Osteoblast (primary cell): ENCODE measurements around the gene ALCAM. TPM values are rescaled to one million over a fixed set of nuclear protein-coding genes. Genes with fewer than 3 reads are reported as not detected.

Experiments
- DNase-seq: peaks from one replicate; pipeline ENCODE4 v3.0.0; 2011; ENCODE audit warnings: low spot score, mixed read lengths; ENCODE audit not compliant: insufficient read length; ENCODE audit errors: missing footprints
- H2AFZ ChIP-seq: 2 replicates; pipeline ENCODE4 v1.6.0; 2011; ENCODE audit warnings: mild to moderate bottlenecking, low read length
- H3K27ac ChIP-seq: 2 replicates; pipeline ENCODE4 v1.5.1; 2011; ENCODE audit warnings: mild to moderate bottlenecking, low read depth, low read length, moderate library complexity
- H3K27me3 ChIP-seq: 2 replicates; pipeline ENCODE4 v1.6.0; 2012; ENCODE audit warnings: mild to moderate bottlenecking, control low read depth, inconsistent platforms, low read length, moderate library complexity; ENCODE audit not compliant: insufficient read depth
- H3K36me3 ChIP-seq: 2 replicates; pipeline ENCODE4 v1.5.1; 2011; ENCODE audit warnings: mild to moderate bottlenecking, low read length, control low read depth, moderate library complexity; ENCODE audit not compliant: insufficient read depth
- H3K4me1 ChIP-seq: 2 replicates; pipeline ENCODE4 v1.5.1; 2011; ENCODE audit warnings: mild to moderate bottlenecking, low read length, control low read depth, moderate library complexity; ENCODE audit not compliant: insufficient read depth
- H3K4me2 ChIP-seq: 2 replicates; pipeline ENCODE4 v1.6.0; 2011; ENCODE audit warnings: mild to moderate bottlenecking, low read length; ENCODE audit not compliant: insufficient read depth
- H3K4me3 ChIP-seq: fragments of 200-600 bp; sonication (generic); 3 replicates; pipeline ENCODE4 v1.5.1; 2012; ENCODE audit warnings: mild to moderate bottlenecking, low read length, inconsistent platforms; ENCODE audit not compliant: insufficient read depth
- H3K79me2 ChIP-seq: 2 replicates; pipeline ENCODE4 v1.6.0; 2012; ENCODE audit warnings: mild to moderate bottlenecking, low read length, control low read depth, inconsistent platforms; ENCODE audit not compliant: insufficient read depth
- H3K9me3 ChIP-seq: 2 replicates; pipeline ENCODE4 v1.5.1; 2011; ENCODE audit warnings: low read depth, low read length, control low read depth
- H4K20me1 ChIP-seq: 2 replicates; pipeline ENCODE4 v1.6.0; 2012; ENCODE audit warnings: mild to moderate bottlenecking, low read length, control low read depth; ENCODE audit not compliant: insufficient read depth
- total RNA-seq: library from RNA; depleted of rRNA; stranded (reverse); fragments of >200 nt; gene quantifications from 2 replicates; pipeline ENCODE4 v1.2.3, GENCODE V29; 2012
- TF ChIP-seq, protein P1 (sequence below): IDR thresholded peaks from 2 replicates; pipeline ENCODE4 v1.5.1; 2011; ENCODE audit warnings: mild to moderate bottlenecking, low read depth, low read length, moderate library complexity; ENCODE audit errors: extremely low read depth

ALCAM gene
- total RNA-seq, 1 donor: 178 TPM

DNA sequence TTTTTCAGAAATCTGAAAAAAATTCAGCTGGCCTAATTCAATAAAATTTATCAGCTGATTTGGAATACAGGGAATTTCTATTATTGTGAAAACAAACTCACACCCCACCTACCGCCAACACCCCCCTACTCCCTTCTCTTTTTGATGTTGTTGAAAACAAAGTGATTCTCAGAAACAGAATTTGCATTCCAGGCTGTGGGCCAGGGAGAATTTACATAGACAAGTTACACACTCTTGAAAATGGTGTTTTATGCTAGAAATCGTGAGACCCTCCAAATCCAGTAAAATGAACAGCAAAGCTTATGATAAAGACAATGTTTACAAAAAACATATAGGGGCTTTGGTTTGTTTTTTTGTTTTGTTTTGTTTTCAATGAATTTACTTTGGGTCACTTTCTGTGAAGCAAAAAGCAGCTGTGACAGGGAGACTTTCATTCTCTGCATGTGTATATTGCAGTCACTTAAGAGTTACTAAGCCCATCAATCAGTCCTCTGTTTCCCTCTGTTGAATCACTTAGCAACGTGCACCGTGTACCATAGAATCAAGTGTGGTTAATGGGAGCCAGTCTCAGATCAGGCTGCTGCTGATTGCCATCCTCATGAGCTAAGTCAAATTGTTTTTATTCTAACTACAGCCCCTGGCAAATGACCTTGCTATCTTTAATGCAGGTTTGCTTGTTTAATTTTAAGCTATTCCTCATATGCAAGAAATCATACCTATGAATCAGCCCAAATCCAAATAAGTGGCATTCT is 159.8 kb downstream of the ALCAM start:
- TF ChIP-seq, protein P1, sequence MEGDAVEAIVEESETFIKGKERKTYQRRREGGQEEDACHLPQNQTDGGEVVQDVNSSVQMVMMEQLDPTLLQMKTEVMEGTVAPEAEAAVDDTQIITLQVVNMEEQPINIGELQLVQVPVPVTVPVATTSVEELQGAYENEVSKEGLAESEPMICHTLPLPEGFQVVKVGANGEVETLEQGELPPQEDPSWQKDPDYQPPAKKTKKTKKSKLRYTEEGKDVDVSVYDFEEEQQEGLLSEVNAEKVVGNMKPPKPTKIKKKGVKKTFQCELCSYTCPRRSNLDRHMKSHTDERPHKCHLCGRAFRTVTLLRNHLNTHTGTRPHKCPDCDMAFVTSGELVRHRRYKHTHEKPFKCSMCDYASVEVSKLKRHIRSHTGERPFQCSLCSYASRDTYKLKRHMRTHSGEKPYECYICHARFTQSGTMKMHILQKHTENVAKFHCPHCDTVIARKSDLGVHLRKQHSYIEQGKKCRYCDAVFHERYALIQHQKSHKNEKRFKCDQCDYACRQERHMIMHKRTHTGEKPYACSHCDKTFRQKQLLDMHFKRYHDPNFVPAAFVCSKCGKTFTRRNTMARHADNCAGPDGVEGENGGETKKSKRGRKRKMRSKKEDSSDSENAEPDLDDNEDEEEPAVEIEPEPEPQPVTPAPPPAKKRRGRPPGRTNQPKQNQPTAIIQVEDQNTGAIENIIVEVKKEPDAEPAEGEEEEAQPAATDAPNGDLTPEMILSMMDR: no peak
- Histone ChIP-seq H3K79me2 (peaks cover 22% of the 10 kb centered on the region), H3K36me3 (peaks cover 16% of the 10 kb centered on the region), H2AFZ (no peak overlapping the region), H3K27ac (peak overlapping the region; percentile 25), H3K4me3 (no peak overlapping the region), H3K9me3 (no peaks in the 10 kb centered on the region), H3K4me1 (peaks cover 21% of the 10 kb centered on the region), H3K27me3 (no peaks in the 10 kb centered on the region), H4K20me1 (no peaks in the 10 kb centered on the region), H3K4me2 (no peak overlapping the region)
- peak; percentile 17 for DNase-seq

DNA sequence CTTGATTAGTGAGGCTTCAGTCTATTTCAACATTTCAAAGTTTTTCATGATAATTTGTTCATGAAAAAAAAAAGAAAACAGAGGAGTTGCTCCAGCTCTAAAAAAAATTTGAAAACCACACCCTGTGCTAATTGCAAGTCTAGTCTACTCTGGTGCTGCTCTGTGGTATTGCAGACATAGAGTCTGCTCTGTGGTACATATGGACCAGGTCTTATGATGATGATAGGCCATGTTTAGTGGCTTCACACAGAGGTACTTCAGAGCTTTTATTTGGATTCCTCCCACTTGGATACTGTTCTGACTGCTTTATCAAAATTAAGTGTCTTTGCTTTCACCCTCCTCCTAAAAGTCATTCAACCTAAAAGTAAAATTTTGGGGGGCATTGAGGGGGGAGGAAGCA is 160.8 kb downstream of the ALCAM start:
- no peak for DNase-seq
- Histone ChIP-seq H3K36me3 (peaks cover 22% of the 10 kb centered on the region), H3K4me3 (no peak overlapping the region), H3K79me2 (peaks cover 12% of the 10 kb centered on the region), H4K20me1 (no peaks in the 10 kb centered on the region), H3K27me3 (no peaks in the 10 kb centered on the region), H3K4me2 (no peak overlapping the region), H3K9me3 (no peaks in the 10 kb centered on the region), H3K27ac (no peak overlapping the region), H2AFZ (no peak overlapping the region), H3K4me1 (peaks cover 21% of the 10 kb centered on the region)
- TF ChIP-seq, protein P1: no peak

DNA sequence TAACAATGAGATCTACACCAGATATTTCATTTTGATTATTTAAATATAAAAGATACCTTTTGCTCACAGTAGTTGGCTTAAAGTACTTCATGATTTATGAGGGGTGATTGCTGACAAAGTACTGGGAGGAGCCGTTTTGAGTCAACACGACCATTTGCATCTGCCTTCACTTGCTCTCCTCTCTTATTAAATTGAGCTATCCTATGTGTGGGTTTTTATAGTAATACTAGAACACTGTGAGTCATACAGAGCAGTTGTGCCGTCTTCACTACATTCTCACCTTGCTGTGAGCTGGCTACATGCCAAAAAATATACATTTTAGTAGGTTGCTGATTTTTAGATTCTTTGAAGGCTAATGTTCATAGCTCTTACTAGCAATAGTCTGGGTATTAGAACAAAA is 161.2 kb downstream of the ALCAM start:
- Histone ChIP-seq H3K4me2 (no peak overlapping the region), H3K9me3 (no peaks in the 10 kb centered on the region), H3K27me3 (no peaks in the 10 kb centered on the region), H3K4me3 (no peak overlapping the region), H3K79me2 (peaks cover 10% of the 10 kb centered on the region), H2AFZ (no peak overlapping the region), H3K36me3 (peaks cover 22% of the 10 kb centered on the region), H4K20me1 (no peaks in the 10 kb centered on the region), H3K4me1 (peaks cover 21% of the 10 kb centered on the region), H3K27ac (no peak overlapping the region)
- peak; percentile 4 for DNase-seq
- TF ChIP-seq, protein P1: no peak

DNA sequence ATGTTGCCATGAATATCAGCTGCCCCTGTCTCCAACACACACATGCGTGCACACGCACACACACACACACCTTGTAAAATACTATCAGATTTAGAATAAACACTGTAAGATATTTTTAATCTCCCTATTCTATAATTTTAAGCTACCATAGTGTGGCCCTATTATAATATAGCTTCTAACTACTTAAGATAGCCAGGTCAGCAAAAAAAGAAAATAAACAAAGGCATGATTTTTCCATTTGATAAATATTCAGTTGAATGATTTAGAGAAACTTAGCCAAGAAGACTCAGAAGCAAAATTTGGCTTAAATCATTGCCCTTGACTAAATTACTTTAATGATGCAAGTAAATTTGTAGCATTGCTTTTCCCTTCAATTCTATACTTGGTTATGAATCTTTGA is 162.2 kb downstream of the ALCAM start:
- DNase-seq: no peak
- H3K27me3 ChIP-seq: no peaks in the 10 kb centered on the region
- H3K79me2 ChIP-seq: peaks cover 10% of the 10 kb centered on the region
- H3K4me3 ChIP-seq: no peak overlapping the region
- H3K9me3 ChIP-seq: no peaks in the 10 kb centered on the region
- peaks cover 21% of the 10 kb centered on the region for H3K4me1 ChIP-seq
- peaks cover 25% of the 10 kb centered on the region for H3K36me3 ChIP-seq
- no peaks in the 10 kb centered on the region for H4K20me1 ChIP-seq
- TF ChIP-seq, protein P1: no peak
- H3K27ac ChIP-seq: no peak overlapping the region
- no peak overlapping the region for H2AFZ ChIP-seq
- H3K4me2 ChIP-seq: no peak overlapping the region
